NCI-H524 (cell line): ENCODE measurements around the gene MAGEC3.

ENCODE experiments used
- DNase-seq, 2 experiments: peaks; one replicate each; lab custom pipeline; 2025; lab: John Stamatoyannopoulos, UW

Gene MAGEC3

GRCh38 chrX:141945426-141945825, 107.3 kb downstream of the MAGEC3 start:
- DNase-seq: no peak

GRCh38 chrX:141947350-141947749, 109.2 kb downstream of the MAGEC3 start:
- no peak for DNase-seq
